ENCODE measurements around the gene CACNA1H. TPM values are rescaled to one million over a fixed set of nuclear protein-coding genes. Genes with fewer than 3 reads are reported as not detected.

CACNA1H gene
- total RNA-seq, 1 donor from 2014 or later = 9.5 TPM

- peaks cover 5% of the 10 kb centered on the region for H3K4me1 Mint-ChIP-seq
- H2AFZ ChIP-seq (replicated peaks) = no peak overlapping the region
- no peak overlapping the region for H3K4me3 Mint-ChIP-seq
- peaks cover 1% of the 10 kb centered on the region for H3K4me1 ChIP-seq
- H3F3A ChIP-seq (ENCODE audit: low read depth) = no peaks in the 10 kb centered on the region
- peaks cover 51% of the 10 kb centered on the region for H3K27me3 ChIP-seq
- DNase-seq (ENCODE audit: low spot score) = no peak
- H3K36me3 ChIP-seq = no peaks in the 10 kb centered on the region
- H4K20me1 ChIP-seq (ENCODE audit: low read depth) = no peaks in the 10 kb centered on the region
- H3K9me3 Mint-ChIP-seq = no peaks in the 10 kb centered on the region
- no peak overlapping the region for H3K9ac ChIP-seq
- no peaks in the 10 kb centered on the region for H3K9me3 ChIP-seq (ENCODE audit: low read depth)
- no peak overlapping the region for H3K27ac ChIP-seq
- H3K27ac Mint-ChIP-seq = no peak overlapping the region
- no peaks in the 10 kb centered on the region for H3K36me3 Mint-ChIP-seq
- no peaks in the 10 kb centered on the region for H3K79me2 ChIP-seq (ENCODE audit: low read depth)
- H3K4me3 ChIP-seq = no peak overlapping the region
- TF ChIP-seq CTCF (IDR thresholded peaks at IDR 0.05) = no peak
- TF ChIP-seq EZH2phosphoT487 (IDR thresholded peaks at IDR 0.05) = no peak
- no peak for TF ChIP-seq EZH2 (IDR thresholded peaks at IDR 0.05)
- no peak overlapping the region for H3K4me2 ChIP-seq
- H3K27me3 Mint-ChIP-seq (ENCODE audit: insufficient read depth, low read depth) = peaks cover 18% of the 10 kb centered on the region
Measured at GRCh38 chr16:1108299-1109252, 44.3 kb upstream of the CACNA1H start.

GRCh38 chr16:1109648-1110047, 43.3 kb upstream of the CACNA1H start:
- Histone ChIP-seq H4K20me1 (ENCODE audit: low read depth) (no peaks in the 10 kb centered on the region), H3K4me3 (no peak overlapping the region), H3F3A (ENCODE audit: low read depth) (no peaks in the 10 kb centered on the region), H3K79me2 (ENCODE audit: low read depth) (no peaks in the 10 kb centered on the region), H3K9ac (no peak overlapping the region), H3K27me3 (peaks cover 42% of the 10 kb centered on the region), H3K36me3 (no peaks in the 10 kb centered on the region), H2AFZ (replicated peaks) (no peak overlapping the region), H3K9me3 (ENCODE audit: low read depth) (no peaks in the 10 kb centered on the region), H3K4me1 (no peaks in the 10 kb centered on the region), H3K4me2 (no peak overlapping the region), H3K27ac (no peak overlapping the region)
- peaks cover 5% of the 10 kb centered on the region for H3K4me1 Mint-ChIP-seq
- no peak overlapping the region for H3K27ac Mint-ChIP-seq
- H3K27me3 Mint-ChIP-seq (ENCODE audit: insufficient read depth, low read depth) = peaks cover 16% of the 10 kb centered on the region
- H3K36me3 Mint-ChIP-seq = no peaks in the 10 kb centered on the region
- TF ChIP-seq EZH2phosphoT487 (IDR thresholded peaks at IDR 0.05) = no peak
- TF ChIP-seq EZH2 (IDR thresholded peaks at IDR 0.05) = no peak
- TF ChIP-seq CTCF (IDR thresholded peaks at IDR 0.05) = no peak
- no peak overlapping the region for H3K4me3 Mint-ChIP-seq
- DNase-seq (ENCODE audit: low spot score) = no peak
- no peaks in the 10 kb centered on the region for H3K9me3 Mint-ChIP-seq

GRCh38 chr16:1112506-1113184, 40.3 kb upstream of the CACNA1H start:
- Histone ChIP-seq H3K79me2 (ENCODE audit: low read depth) (no peaks in the 10 kb centered on the region), H3K4me2 (no peak overlapping the region), H3K27me3 (peaks cover 37% of the 10 kb centered on the region), H3F3A (ENCODE audit: low read depth) (no peaks in the 10 kb centered on the region), H4K20me1 (ENCODE audit: low read depth) (no peaks in the 10 kb centered on the region), H2AFZ (replicated peaks) (no peak overlapping the region), H3K36me3 (no peaks in the 10 kb centered on the region), H3K4me1 (no peaks in the 10 kb centered on the region), H3K27ac (no peak overlapping the region), H3K9me3 (ENCODE audit: low read depth) (no peaks in the 10 kb centered on the region), H3K4me3 (no peak overlapping the region), H3K9ac (no peak overlapping the region)
- no peak for DNase-seq (ENCODE audit: low spot score)
- no peak for TF ChIP-seq CTCF (IDR thresholded peaks at IDR 0.05)
- no peak for TF ChIP-seq EZH2 (IDR thresholded peaks at IDR 0.05)
- TF ChIP-seq EZH2phosphoT487 (IDR thresholded peaks at IDR 0.05) = no peak
- peaks cover 5% of the 10 kb centered on the region for H3K4me1 Mint-ChIP-seq
- H3K4me3 Mint-ChIP-seq = no peak overlapping the region
- H3K36me3 Mint-ChIP-seq = no peaks in the 10 kb centered on the region
- no peak overlapping the region for H3K27ac Mint-ChIP-seq
- H3K9me3 Mint-ChIP-seq = no peaks in the 10 kb centered on the region
- H3K27me3 Mint-ChIP-seq (ENCODE audit: insufficient read depth, low read depth) = peaks cover 12% of the 10 kb centered on the region
